ENCODE measurements around the gene SMIM24.

- TF ChIP-seq EZH2 (IDR thresholded peaks at IDR 0.05): no peak
- TF ChIP-seq, protein P1, sequence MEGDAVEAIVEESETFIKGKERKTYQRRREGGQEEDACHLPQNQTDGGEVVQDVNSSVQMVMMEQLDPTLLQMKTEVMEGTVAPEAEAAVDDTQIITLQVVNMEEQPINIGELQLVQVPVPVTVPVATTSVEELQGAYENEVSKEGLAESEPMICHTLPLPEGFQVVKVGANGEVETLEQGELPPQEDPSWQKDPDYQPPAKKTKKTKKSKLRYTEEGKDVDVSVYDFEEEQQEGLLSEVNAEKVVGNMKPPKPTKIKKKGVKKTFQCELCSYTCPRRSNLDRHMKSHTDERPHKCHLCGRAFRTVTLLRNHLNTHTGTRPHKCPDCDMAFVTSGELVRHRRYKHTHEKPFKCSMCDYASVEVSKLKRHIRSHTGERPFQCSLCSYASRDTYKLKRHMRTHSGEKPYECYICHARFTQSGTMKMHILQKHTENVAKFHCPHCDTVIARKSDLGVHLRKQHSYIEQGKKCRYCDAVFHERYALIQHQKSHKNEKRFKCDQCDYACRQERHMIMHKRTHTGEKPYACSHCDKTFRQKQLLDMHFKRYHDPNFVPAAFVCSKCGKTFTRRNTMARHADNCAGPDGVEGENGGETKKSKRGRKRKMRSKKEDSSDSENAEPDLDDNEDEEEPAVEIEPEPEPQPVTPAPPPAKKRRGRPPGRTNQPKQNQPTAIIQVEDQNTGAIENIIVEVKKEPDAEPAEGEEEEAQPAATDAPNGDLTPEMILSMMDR (IDR thresholded peaks at IDR 0.05): no peak
- TF ChIP-seq EZH2phosphoT487 (IDR thresholded peaks at IDR 0.05): no peak
These were observed 5.7 kb downstream of the SMIM24 start for GRCh38 chr19:3474614-3475013.

Data from neural progenitor cell (in vitro differentiated cells).